ENCODE data around the gene OTULIN.

Gene OTULIN

GRCh38 chr5:14668181-14668591 is 3.7 kb downstream of the OTULIN start:
- peak; percentile 48 for DNase-seq (ENCODE audit: low spot score)

DNA sequence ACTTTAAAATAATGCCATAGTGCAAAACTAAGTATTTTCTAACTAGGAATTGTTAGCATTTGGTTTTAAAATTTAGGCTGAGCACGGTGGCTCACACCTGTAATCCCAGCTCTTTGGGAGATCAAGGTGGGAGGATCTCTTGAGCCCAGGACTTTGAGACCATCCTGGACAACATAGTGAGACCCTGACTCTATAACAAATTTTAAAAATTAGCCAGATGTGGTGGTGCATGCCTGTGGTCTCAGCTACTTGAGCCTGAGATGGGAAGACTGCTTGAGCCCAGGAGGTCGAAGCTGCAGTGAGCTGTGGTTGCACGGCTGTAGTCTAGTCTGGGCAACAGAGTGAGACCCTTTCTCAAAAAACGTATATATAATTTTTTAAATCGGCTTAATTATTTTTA is 4.9 kb downstream of the OTULIN start:
- no peak for DNase-seq (ENCODE audit: low spot score)

DNA sequence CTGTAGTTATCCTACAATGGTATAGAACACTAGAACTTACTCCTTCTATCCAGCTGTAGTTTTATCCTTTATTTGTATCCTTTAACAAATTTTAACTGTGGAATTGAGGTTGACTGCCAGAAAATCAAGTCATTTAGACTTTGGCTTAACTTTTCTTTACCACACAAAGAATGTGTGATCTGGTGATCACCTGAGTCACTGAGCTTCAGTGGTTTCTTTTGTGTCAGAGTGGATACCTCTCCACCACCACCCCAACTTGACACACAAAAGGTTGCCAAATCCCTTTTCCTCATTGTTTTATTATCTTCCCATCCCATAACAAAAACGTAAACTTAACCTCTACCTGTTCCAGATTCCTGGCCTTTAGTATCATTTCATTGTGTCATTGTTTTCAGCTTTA is 5.5 kb downstream of the OTULIN start:
- DNase-seq (ENCODE audit: low spot score), result no peak

GRCh38 chr5:14671414-14671813 is 6.9 kb downstream of the OTULIN start:
- peak; percentile 62 for DNase-seq (ENCODE audit: low spot score)

DNA sequence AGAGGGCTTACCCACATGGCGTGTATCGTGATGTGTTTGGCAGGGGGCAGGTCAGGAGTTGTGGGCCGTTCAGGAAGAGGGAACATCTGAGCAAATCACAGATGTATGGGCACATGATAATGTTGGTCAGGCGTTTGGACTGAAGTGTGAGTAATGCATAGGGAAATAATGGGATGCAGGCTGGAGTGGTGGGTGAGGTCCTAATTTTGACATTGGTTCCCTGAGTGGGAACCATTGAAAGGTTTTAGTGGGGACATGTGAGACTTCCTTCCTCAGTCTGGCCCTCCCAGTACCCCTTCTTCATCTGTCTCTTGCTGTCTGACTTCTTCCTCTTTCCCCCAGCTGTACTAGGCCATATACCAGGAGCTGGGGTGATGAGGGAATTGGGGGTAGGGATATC is 7.6 kb downstream of the OTULIN start:
- DNase-seq (ENCODE audit: low spot score), result no peak

DNA sequence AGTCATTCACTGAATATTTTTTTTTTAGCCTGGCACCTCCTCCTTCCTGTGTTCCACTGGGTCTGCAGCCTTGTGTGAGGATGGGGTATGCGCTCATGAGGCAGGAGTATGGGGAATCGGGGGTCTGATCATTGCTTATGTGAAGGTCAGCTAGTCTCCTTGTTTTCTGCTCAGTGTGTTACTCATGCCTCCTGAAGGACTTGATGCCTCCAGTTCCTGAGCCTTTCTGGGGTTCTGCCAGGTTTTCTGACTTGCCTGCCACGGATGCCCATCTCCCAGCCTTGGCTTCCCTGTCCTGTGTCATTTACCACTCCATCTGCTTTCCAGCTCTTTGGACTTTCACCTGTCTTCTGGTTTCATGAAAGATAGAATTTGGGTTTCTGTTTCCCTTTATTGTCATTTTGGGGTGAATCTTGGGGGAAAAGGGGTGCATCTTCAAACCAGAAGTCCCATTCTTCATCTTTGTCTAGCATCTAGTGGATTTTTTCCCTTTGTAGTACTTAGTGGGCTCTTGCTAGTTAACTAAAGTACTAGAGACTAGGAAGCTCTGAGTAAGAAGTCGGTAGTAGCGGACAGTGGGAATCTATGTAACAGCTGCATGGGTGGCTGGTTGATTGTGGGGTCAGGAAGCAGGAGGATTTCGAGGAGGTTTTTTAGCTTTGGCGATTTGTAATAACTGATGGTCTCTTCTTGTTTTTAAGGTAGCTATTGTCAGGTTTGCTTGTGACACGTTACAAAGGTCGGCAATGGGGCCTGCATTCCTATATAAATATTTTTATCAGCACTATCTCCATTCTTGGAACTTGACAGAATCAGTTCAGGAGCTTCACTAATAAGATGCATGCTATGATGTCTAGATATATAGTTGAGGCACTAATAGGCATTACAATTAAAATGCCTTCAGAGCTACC is 8.2 kb downstream of the OTULIN start:
- DNase-seq (ENCODE audit: low spot score), result no peak

- DNase-seq (ENCODE audit: low spot score), result no peak
These were observed 8.9 kb downstream of the OTULIN start for GRCh38 chr5:14673443-14673842.

DNA sequence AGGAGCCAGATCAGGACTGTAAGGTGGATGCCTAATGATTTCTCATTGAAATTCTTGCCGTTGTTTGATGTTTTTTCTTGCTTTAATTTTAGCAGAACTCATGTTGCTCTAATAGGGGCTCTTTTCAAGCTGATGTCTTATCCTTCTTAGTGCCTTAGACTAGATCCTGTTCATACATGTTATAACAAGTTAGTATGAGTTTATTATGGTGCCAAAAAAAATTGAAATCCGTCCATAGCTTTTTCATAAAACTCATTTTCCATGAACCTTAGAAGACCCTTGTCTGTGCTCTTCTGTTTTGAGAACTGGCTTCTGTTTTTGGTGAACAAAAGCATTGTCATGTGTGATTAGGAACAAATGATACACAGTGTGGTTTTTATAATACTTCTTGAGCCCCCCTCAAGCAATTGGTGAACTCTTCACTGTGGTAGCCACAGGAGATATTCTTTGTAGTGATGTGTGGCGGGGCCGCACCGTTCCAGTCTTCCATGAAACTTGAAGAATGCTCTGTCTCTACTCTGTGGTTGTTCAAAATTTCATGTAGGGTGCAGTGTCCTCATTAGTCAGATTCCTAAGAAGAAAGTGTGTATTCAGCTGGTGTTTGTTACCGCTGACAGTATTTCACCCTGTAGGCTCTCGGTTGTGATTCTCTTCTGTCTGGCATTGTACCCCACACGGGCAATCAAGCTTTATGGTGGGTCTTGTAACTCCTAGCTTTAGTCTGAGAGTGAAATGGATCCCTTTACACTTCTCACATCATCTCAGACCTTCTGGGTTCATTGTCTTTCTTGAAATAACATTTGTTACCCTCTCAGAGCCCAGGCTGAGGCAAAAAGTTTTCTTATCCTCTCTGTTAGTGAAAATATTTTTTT is 10.7 kb downstream of the OTULIN start:
- DNase-seq (ENCODE audit: low spot score), result no peak

DNA sequence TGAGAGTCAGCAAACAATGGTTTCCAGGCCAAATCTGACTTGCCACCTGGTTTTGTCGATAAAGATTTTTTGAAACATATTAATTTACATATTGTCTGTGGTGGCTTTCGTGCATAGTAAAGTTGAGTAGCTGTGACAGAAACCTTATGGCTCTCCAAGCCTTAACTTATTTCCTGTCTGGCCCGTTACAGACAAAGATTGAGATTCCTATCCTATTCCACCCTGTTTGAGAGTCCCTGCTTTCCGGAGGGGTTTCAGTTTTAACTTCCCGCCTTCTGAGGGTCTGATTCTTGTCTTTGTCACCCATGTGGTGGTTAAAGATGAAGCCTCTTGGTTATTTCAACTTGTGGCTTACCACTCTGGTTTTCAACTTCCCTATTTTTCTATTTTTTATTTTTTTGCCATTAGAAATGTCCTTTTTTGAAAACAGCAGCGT is 11.4 kb downstream of the OTULIN start:
- no peak for DNase-seq (ENCODE audit: low spot score)

DNA sequence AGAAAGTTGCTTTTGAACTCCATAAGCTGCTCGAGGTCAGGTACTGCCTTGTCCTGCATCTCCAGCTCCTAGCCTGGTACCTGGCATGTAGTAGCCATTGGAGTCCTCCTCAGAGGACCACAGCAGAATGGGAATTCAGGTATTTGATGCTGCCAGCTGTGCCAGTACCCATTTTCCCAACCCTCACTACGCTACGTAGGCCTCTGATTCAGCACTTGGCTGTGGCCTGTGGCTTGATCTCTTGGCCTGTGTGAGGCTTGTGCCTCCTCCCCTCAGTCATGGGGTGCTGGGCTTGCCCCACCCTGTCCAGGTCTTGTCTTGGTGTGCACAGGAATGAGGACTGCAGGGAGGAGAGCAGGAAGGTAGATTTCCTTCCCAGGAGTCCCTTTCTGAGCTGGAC is 11.8 kb downstream of the OTULIN start:
- peak; percentile 35 for DNase-seq (ENCODE audit: low spot score)

- DNase-seq (ENCODE audit: low spot score), result no peak
These were observed 14.3 kb downstream of the OTULIN start for GRCh38 chr5:14678773-14679334.

- no peak for DNase-seq (ENCODE audit: low spot score)
These were observed 15.1 kb downstream of the OTULIN start for GRCh38 chr5:14679595-14679994.

DNA sequence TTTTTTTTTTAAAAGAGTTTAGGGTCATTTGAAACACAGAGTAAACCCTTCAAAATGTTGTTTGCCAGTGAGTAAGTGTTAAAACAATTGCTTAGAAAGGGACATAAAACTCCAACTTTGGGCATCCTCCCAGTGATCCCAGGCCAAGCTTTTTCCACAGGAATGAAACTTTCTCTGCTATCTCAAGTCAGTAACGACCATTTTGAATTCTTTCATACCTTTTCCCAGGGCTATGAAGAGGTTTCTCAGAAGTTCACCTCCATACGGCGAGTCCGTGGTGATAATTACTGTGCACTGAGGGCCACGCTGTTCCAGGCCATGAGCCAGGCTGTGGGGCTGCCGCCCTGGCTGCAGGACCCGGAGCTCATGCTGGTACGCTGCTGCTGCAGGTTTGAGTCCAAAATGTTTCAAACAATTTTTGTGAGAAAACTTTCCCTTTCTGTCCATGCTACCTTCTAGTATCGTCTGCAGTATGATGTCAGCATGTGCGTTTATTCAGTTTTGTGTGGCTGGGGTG is 16.8 kb downstream of the OTULIN start:
- no peak for DNase-seq (ENCODE audit: low spot score)

GRCh38 chr5:14683906-14684455 is 19.5 kb downstream of the OTULIN start:
- no peak for DNase-seq (ENCODE audit: low spot score)

DNA sequence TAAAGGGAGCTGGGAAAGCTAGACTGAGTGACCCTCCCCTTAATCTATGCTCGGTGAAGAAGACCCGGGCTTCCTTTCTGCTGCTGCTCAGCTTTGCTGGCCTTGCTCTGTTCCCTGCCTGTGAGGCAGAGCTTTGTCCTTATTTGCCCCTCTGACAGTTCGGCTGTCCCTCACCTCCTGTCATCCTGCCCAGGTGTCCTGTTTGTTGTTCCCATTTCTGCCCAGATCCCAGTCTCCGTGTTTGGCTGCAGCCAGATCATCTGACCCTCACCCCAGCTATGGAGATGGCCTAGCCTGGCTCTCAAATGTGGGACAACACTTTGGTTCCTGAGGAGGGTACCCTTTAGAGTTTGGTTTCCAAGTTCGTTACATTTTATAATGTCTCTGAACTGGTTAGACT is 20.2 kb downstream of the OTULIN start:
- no peak for DNase-seq (ENCODE audit: low spot score)

GRCh38 chr5:14685757-14686156 is 21.2 kb downstream of the OTULIN start:
- DNase-seq (ENCODE audit: low spot score), result peak; percentile 65

- DNase-seq (ENCODE audit: low spot score), result no peak
These were observed 22.0 kb downstream of the OTULIN start for GRCh38 chr5:14686517-14686916.

DNA sequence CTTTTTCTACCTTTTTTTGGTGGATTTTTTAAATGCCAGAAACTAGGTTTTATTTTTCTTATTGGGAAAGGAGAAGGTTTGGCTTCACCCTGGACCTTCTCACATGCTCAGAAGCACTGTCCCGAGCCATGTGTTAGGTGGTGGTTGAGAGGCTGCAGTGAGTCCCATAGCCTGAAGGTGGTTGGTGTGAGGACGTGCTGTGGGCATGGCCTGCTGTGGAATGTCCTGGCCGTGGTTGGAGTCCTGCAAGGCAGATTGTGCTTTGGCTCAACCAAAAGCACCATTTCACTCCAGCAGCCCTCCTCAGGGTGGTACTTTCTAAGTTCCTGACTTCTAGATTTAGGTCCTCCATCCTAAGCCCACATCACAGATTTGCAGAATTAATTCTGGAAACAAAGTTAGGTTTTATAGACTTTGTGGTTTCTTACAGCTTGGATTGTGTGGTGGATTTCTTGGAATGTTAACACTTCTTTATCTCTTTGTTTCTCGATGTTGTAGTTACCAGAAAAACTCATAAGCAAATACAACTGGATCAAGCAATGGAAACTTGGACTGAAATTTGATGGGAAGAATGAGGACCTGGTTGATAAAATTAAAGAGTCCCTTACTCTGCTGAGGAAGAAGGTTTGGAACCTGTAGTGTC is 22.6 kb downstream of the OTULIN start:
- no peak for DNase-seq (ENCODE audit: low spot score)

- DNase-seq (ENCODE audit: low spot score), result no peak
These were observed 28.6 kb downstream of the OTULIN start for GRCh38 chr5:14693070-14693469.

- DNase-seq (ENCODE audit: low spot score), result no peak
These were observed 30.6 kb downstream of the OTULIN start for GRCh38 chr5:14695152-14695551.

DNA sequence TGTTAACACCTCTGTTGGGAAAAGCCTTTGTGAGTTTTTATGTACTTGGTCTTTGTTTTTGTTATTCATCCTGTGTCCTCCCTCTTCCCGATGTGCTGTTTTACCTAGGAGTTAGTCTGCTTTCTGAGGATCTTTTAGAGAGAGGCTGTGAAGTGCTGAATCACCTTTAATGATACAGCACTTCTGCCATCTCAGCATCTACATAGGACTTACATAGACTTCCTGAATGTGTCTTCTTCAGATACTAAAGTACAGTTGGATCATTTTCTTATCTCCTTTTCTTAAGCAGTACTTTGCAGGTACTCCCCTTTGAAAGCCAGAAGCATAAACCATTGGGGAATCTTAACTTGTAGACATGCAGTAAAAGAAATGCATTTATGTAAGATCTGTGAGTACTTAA is 31.5 kb downstream of the OTULIN start:
- no peak for DNase-seq (ENCODE audit: low spot score)

GRCh38 chr5:14696851-14697250 is 32.3 kb downstream of the OTULIN start:
- no peak for DNase-seq (ENCODE audit: low spot score)
